GM18507 (cell line): Measurements from ENCODE around the gene HMG20B.
"Not testable (repeated sequence)": the region's sequence is repeated elsewhere in the genome, so short reads cannot be mapped to it uniquely, and the experiment has no call there.

Source experiments
- DNase-seq: peaks from one replicate; pipeline ENCODE4 v3.0.0; 2011; ENCODE audit warnings: low read depth; ENCODE audit not compliant: insufficient read length; ENCODE audit errors: extremely low spot score
- FAIRE-seq: peaks from 2 replicates; lab custom pipeline; 2011; peaks lifted over from hg19 to GRCh38; lab: Jason Lieb, UNC

The HMG20B gene

DNA sequence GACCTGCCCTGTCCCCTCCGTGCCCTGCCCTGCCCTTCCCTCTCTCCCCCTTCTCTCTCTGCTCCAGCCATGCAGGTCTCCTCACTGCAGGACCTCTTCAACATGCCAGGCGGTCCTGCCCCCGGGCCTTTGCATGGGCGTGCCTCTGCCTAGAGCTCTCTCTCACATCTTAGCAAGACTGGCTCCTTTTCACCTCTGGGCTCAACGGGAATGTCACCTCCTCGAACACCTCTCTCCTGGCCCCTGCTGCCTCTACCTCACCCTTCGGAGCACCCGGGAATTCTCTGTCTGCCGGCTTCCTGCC, 21.0 kb upstream of the HMG20B start:
- no peak for DNase-seq
- no peak for FAIRE-seq

DNA sequence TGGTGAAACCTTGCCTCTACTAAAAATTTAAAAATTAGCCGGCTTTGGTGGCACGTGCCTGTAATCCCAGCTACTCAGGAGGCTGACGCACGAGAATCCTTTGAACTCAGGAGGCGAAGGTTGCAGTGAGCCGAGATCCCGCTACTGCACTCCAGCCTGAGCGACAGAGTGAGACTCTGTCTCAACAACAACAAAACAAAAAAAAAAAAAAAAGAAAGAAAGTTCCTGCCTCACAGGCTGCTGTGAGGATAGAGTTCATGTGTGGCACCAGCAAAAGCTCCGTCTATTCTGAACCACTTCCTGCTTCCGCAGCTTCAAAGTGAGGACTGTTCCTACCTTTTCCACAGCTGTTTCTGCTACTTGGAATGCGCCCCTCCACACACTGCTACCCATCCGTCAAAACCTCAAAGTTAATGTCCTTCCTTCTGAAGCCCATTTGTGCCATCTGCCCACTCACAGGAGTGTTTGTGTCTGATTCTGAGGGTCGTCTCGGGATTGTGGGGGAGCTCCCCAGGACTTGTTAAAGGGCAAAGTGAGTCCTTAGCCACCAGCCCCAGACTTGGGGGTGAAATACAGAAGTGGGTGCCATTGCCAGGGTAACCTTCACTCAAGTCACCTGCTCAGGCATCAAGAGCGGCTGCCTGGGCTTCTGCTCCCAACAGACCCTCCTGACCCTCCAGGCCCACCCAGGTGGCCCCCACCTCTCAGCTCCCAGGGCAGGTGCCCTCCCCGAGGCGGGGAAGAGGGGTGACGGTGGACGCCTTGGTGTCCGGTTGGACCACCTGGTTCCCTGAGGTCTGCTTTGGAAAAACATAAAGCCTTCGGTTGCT, 18.3 kb upstream of the HMG20B start:
- DNase-seq (no peak), FAIRE-seq (peak; percentile 70)

DNA sequence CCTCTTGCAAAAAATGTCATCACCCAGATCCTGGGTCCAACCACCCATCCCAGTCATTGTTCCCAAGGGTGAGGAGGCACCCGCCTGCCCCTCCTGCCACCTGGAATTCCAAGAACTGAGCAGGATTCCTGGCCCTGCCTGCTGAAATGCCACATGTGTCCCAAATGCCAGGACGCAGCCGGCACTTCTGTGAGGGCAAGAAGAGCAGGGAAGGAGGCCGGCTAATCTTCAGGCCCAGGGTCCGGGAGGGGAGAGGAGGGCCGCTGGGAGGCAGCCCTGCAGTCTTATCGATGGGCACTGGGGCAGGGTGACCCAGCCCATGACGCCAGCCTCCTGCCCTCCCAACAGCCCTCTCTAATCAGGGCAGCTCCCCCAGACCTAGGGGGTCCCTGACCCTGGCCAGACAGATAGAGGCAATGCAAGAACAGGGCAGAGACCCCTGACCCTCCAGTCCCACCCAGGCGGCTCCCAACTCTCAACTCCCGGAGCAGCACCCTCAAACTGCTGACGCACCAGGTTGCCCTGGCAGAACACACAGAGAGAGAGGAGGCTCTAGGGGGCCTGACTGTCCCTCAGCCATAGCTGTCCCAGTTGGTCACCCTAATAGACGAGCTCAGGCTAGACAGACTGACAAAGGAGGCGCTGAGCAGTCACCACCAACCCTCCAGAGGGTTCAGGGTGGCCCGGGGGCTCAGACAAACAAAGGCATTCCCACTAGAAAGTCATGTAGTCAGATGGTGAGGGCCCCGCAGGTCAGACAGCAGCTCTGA, 16.9 kb upstream of the HMG20B start:
- no peak for FAIRE-seq

DNA sequence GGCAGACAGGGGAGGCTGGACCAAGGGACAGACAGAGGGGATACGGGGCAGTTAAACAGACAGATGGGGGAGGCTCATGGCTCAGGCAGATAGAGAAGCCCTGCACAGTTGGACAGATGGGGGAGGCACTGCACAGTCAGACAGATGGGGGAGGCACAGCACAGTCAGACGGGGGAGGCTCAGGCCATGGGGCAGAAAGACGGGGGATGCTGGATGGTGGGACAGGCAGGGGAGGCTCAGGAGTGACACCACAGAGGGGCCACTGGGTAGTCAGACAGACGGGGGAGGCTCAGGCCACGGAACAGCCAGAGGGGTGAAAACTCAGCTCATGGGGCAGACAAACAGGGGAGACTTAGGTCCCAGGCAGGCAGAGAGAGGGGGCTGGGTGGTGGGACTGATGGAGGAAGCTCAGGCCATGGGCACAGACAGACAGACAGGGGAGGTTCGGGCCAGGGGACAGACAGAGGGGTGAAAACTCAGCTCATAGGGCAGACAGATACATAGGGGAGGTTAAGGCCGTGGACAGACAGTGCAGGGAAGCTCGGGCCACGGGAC, 16.2 kb upstream of the HMG20B start:
- no peak for FAIRE-seq
- DNase-seq = no peak

More for the DNA sequence above, 16.9 kb upstream of the HMG20B start:
- DNase-seq = no peak

DNA sequence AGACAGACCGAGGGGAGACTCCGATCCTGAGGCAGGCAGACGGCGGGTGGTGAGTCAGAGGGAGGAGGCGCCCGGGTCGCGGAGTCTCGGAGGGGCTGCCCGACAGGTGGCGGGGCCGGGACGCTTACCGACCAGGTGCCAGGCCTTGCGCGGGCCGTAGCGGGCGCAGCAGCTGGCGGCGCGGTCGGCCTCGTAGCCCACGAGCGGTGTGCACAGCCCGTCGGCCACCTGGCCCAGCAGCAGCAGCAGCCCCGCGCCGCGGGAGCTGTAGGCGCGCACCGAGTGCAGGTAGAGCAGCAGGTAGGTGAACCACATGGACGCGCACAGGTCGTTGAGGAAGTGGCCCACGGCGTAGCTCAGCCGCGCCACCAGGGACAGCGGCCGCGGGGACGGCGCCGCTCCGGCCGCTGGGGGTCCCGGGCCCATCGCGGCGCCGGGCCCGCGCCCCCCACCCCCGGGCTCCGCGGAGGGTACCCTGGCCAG, 15.7 kb upstream of the HMG20B start:
- DNase-seq (no peak), FAIRE-seq (no peak)

DNA sequence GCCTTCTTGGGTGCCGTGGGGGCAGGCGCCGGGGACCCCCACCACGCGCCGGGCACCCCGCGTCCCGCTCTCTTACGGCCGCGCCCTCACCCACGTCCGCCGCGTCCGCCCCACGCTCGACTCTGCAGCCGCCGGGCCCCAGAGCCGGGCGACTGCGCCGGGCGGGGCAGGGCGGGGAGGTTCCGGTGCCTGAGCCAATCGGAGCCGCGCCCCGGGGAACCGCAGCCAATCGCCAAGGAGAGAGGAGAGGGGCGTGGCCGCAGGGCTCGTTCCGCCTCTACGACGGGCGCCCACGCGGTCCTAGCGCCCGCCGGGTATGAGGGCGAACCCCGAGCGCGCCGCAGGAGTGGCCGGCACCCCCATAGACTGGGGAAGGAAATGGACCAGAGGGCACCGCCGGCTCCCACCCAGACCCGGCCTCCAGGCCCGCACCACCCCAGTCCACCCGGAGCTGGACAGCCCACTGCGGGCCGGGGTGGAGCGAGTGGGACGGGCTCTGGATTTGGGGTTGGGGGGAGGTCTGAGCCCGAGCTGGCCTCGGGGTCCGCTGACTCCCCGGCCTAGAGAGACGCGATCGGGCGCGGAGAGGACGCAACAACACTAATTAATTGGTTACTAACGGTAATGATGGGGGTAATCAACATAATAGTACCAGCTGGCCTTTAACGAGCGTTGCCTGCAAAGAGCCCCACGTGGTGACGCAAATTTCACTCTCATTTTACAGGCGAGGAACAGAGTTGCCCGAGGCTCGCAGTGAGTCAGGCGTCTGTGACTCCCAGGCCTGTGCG, 15.1 kb upstream of the HMG20B start, which contains the start of gene MFSD12:
MFSD12 (minus strand) TSS at position 126 of the 788 bp plus-strand sequence. CDS start 183 bp downstream, outside the sequence.
- DNase-seq (peak; percentile 100), FAIRE-seq (peak; percentile 96)

DNA sequence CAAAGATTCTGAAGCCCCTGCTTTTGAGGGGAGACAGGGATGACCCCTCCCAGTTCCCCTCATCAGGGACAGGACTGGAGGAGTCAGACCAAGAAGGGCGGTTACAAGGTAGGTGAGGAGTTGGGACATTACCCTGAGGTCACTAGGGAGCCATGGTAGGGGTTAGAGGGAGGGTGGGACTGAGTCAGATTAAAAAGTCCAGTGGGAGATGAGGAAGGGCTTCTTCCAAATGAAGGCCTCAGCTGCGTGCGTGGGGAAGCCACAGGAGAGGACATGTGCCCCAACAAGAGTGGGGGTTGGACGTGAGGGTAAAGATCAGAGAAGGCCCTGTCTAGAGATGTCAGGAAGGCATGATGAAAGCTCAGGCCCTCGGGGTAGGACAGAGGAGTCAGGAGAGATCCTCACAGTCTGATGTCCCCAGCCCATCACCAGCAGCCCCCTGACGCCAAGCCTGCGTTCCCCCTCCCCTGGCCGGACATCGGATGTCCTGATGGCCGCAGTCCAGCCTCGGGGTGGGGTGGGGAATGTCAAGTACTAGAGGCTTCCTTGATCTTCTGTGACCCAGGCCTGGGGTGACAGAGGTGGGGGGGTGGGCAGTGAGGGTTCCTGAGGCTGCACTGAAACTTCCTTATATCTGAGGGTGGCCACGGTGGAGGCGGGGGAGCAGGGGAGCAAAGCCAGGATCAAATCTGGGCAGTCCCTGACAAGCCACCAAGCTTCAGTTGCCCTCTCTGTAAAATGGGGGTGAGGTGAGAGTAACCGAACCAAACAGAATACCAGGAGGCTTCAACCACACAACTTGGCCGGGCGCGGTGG, 8.8 kb upstream of the HMG20B start:
- DNase-seq (no peak), FAIRE-seq (no peak)

DNA sequence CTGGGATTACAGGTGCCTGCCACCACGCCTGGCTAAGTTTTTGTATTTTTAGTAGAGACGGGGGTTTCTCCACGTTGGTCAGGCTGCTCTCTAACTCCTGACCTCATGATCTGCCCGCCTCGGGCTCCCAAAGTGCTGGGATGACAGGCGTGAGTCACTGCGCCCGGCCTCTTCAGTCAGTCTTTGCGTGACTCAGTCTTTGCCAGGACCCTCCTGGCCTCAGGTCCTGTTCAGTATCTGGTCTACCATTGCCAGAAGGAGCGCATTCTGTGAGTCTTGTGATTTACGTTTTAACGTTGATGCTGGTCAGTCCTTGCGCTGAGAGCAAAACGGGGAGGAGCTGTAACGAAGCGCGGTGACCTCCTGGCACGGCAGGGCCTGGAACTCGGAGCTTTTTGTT, 7.6 kb upstream of the HMG20B start:
- FAIRE-seq (no peak), DNase-seq (no peak)

DNA sequence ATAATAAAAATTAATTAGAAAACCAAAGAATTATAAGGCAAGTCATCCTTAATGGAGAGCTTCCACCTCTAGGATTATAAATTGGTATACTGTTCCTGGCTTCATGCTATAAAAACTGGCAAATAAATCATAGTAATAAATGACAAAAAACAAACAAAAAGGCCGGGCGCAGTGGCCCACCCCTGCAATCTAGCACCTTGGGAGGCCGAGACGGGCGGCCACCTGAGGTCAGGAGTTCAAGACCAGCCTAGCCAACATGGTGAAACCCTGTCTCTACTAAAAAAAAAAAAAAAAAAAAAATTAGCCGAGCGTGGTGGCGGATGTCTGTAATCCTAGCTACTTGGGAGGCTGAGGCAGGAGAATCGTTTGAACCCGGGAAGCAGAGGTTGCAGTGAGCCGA, 2.7 kb upstream of the HMG20B start:
- not testable (repeated sequence) for FAIRE-seq, DNase-seq

DNA sequence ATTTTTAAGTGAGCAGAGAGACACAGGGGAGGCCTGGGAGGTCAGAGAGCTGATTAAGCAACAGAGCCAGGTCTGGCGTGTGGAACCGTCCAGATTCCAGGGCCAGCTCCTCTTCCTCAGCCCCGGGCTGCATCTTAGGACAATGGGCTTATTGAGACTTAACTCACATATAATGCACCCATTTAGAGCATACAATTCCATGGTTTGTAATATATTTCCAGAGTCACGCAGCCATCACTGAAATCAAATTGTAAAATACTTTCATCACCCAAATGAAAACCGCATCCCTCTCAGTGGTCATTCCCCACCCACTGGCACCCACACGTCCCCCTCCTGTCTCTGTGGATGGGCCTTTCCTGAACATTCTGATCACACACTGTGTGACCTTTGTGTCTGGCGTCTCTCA, 2.1 kb upstream of the HMG20B start:
- no peak for FAIRE-seq

DNA sequence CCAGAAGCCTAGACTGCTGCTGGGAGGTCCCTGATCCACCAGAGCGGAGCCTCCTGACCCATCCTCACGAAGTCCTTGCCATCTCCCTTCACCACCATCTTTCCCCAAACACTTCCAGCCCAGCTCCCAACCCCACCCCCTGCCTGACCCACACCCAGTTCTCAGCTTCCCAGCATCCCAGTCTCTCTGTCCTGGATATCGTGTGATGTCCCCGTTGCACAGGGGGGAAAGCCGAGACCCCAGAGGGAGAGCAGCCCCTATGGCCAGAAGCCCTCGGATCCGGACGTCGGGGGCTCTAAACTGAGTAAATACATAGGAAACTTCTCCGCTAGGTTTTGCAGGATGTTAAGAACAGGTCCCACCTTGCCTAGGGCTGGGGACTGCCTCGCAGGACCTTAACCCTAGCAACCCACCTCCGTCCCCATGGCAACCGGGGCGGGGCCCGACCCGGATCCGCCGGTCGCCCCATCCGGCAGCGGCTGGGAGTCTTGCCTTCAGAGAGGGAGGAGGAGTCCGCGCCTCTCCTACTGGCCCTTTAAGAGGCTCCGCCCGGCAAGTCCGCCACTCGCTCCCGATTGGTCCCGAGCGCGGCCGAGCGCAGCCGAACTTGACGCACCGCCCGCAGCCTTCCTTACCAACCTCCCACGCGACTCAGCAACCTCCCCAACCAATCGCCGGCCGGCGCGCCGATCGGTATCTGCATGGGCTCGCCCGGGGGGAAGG, 451 bp upstream of the HMG20B start:
- DNase-seq (peak; percentile 96), FAIRE-seq (peak; percentile 99)

More for the DNA sequence above, 2.1 kb upstream of the HMG20B start:
- DNase-seq = no peak

DNA sequence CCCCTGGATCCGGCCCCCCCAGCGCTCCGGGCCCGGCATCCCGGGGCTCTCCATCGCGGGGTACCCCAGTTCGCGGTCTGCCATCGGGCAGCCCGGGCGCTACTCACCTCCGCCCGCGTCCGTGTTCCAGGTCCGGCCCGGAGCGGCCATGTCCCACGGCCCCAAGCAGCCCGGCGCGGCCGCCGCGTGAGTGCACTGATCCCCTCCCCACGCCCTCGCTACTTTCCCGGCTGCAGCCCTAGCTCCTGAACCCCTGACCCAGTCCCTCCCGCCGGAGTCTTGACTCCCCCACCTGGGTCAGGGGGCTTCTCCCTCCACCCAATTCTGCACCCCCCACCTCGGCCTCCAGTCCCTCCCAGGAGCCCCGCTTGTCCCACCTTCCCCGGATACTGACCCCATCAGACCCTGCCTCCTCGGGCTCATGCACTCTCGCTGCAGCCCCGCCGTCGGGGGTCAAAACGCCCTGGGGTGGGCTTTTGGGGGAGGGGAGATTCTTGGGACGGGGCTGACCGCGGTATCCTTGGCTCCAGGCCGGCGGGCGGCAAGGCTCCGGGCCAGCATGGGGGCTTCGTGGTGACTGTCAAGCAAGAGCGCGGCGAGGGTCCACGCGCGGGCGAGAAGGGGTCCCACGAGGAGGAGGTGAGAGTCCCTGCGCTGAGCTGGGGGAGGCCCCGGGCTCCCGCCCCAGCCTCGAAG, 566 bp downstream of the HMG20B start:
- DNase-seq (no peak), FAIRE-seq (no peak)

DNA sequence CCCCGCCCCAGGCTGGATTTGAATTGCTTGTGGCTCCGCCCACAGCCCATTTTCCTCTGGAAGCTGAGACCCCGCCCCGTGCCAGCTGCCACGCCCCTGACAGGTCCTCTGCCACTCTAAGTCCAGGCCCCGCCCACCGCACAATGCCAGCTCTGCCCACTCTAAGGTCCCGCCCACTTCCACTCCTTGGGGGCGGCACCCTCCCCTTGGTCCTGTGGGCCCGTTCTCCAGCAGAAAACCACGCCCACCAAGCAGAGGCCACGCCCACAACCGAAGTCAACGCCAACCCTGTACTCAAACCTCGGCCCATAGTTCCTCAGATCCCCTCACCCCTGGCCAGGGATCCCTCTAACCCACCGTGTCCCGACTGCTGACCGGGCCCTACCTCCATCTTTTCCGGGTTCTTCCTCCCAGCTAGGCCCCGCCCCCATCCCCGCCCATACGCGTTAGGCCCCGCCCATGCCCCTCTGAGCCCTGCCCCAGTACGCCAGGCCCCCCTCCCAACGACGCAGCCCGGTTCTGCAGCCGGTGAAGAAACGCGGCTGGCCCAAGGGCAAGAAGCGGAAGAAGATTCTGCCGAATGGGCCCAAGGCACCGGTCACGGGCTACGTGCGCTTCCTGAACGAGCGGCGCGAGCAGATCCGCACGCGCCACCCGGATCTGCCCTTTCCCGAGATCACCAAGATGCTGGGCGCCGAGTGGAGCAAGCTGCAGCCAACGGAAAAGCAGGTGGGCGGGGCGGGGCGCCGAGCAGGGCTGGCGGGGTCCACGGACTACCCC, 1.3 kb downstream of the HMG20B start:
- FAIRE-seq (peak; percentile 98), DNase-seq (peak; percentile 73)

DNA sequence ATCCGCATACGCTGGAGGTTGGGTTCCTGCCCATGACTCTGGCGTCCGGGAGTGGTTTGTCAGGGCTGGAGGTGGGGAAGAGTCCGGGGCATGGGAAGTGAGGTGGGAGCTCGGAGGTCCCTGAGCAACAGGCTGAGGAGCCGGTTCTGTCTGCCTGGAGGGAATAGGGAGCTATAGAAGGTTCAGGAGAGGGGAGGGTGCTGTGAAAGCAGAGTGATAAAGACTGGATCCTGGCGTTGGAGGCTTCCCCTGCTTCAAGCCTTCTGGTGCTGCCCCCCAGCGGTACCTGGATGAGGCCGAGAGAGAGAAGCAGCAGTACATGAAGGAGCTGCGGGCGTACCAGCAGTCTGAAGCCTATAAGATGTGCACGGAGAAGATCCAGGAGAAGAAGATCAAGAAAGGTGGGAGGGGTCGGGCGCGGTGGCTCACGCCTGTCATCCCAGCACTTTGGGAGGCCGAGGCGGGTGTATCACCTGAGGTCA, 2.6 kb downstream of the HMG20B start:
- no peak for DNase-seq
- FAIRE-seq = no peak

DNA sequence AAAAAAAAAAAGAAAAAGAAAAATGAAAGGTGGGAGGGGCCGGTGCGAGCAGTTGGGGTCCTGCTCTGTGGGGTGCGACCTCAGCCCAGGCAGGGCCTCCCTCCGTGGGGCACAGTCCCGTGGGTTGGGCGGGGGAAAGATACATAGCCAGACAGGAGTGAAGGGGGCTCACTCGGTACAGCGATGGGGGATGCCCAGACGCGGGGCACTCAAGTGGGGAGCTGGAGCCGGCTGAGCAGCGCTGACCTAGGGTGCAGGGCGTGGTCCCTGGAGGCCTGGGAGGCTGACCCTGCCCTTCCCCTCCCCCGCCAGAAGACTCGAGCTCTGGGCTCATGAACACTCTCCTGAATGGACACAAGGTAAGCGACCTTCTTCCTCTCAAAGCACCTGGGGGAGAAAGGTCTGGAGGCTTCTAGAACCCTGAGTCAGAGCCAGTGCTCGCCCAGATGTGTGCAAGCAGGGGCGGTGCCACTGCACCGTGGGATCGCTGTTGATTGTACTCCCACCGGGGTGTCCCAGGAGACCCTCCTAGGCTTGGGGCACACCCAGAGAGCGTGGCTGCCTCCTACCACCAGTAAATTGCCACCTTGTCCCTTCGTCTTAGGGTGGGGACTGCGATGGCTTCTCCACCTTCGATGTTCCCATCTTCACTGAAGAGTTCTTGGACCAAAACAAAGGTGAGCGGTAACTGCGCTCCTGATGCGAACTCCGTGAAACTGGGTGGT, 3.4 kb downstream of the HMG20B start:
- FAIRE-seq (no peak), DNase-seq (no peak)
